Gastrocnemius medialis (tissue), 4 donors: ENCODE data around the gene WDR64. TPM values are rescaled to one million over a fixed set of nuclear protein-coding genes. Genes with fewer than 3 reads are reported as not detected.

Experiments used
- ATAC-seq, 2 donors: fragments of 150-250 bp; one replicate each; pipeline ENCODE4 v1.9.1; 2016
- DNase-seq, 2 donors: peaks; one replicate each; pipeline ENCODE4 v3.0.0-alpha.2; 2019
- H3K27ac ChIP-seq, 4 donors: fragments of 200-600 bp; sonication (generic); 1 replicate in 1 of 4; 2 replicates in 3 of 4; pipeline ENCODE4 v1.5.1; 2016 to 2018; ENCODE audit warnings: mild to moderate bottlenecking in 2 of 4, moderate library complexity in 1 of 4
- H3K27me3 ChIP-seq, 3 donors: fragments of 200-600 bp; sonication (generic) in 2 of 3; 1 replicate in 1 of 3; 2 replicates in 2 of 3; pipeline versions ENCODE4 v1.5.1 to v1.6.0; 2016 to 2019; ENCODE audit warnings: mild to moderate bottlenecking in 1 of 3, moderate library complexity in 1 of 3
- H3K36me3 ChIP-seq, 2 donors: fragments of 200-600 bp; sonication (generic) in 1 of 2; one replicate each; pipeline ENCODE4 v1.5.1; 2017 to 2018
- H3K4me1 ChIP-seq, 2 donors: fragments of 200-600 bp; sonication (generic) in 1 of 2; one replicate each; pipeline ENCODE4 v1.5.1; 2016 to 2017; ENCODE audit warnings: mild to moderate bottlenecking in 2 of 2
- H3K4me3 ChIP-seq, 4 donors: fragments of 200-600 bp; sonication (generic) in 3 of 4; 1 replicate in 1 of 4; 2 replicates in 3 of 4; pipeline ENCODE4 v1.5.1; 2016 to 2019; ENCODE audit warnings: mild to moderate bottlenecking in 2 of 4
- H3K9me3 ChIP-seq, 3 donors: fragments of 200-600 bp; sonication (generic) in 2 of 3; 1 replicate in 1 of 3; 2 replicates in 2 of 3; pipeline ENCODE4 v1.5.1; 2016 to 2019
- CTCF ChIP-seq, 5 experiments: fragments of 450-650 bp in 3 of 5; fragments of 200-600 bp in 2 of 5; sonication (generic) in 2 of 5; IDR thresholded peaks in 4 of 5; conservative IDR thresholded peaks in 1 of 5; 1 replicate in 4 of 5; 2 replicates in 1 of 5; pipeline ENCODE4 v1.5.1; 2016 to 2019; ENCODE audit warnings: antibody characterized with exemption in 5 of 5, mild to moderate bottlenecking in 3 of 5, moderate library complexity in 3 of 5
- POLR2A ChIP-seq, 2 donors: fragments of 450-650 bp; IDR thresholded peaks; one replicate each; pipeline ENCODE4 v1.6.1; 2017; ENCODE audit warnings: antibody characterized with exemption in 2 of 2, mild to moderate bottlenecking in 2 of 2, moderate library complexity in 2 of 2
- in situ Hi-C, 4 donors: fragments of 200-750 bp; cut with MboI; loops; one replicate each; pipeline versions ENCODE4 v1.15.0 to v1.8.0; 2017; ENCODE audit warnings: low sequenced_read_pairs in 4 of 4
- intact Hi-C: fragments of 100-400 bp; cut with DNase I; formaldehyde crosslinking; loops from one replicate; pipeline ENCODE4 v1.15.1; 2023; ENCODE audit warnings: low total_unique reads
- total RNA-seq, 4 donors: library from RNA; depleted of rRNA; stranded (reverse); fragments of >200 nt; gene quantifications; one replicate each; pipeline versions ENCODE4 v1.1.0 to v1.2.3, GENCODE V29; 2016

Gene WDR64
- total RNA-seq, 4 donors from 2014 or later, result 0.22 TPM; not detected in 3

GRCh38 chr1:241615043-241615974 lies 36.8 kb upstream of the WDR64 start:
- in situ Hi-C loops (loop anchor here (10.0 to 25.0 kb wide), 3 partner anchors 222 to 397 kb away; partner anchors contain the start of genes EXO1 (in 2 of the 4) and MAP1LC3C (in 1 of the 4)), intact Hi-C loops (loop anchor here (10.0 kb wide), 1 partner anchor 379 kb away; the partner anchor contains the start of gene MAP1LC3C)
- no peak overlapping the region for H3K4me3 ChIP-seq
- no peak for TF ChIP-seq POLR2A (IDR thresholded peaks at IDR 0.05)
- TF ChIP-seq CTCF (IDR thresholded peaks at IDR 0.05 in 4 of 5, conservative IDR thresholded peaks at IDR 0.05 in 1 of 5), result no peak
- H3K27me3 ChIP-seq, result no peaks in the 10 kb centered on the region
- no peaks in the 10 kb centered on the region for H3K4me1 ChIP-seq
- no peak overlapping the region for H3K27ac ChIP-seq
- no peak for DNase-seq
- ATAC-seq, result no peak
- no peaks in the 10 kb centered on the region for H3K9me3 ChIP-seq
- no peaks in the 10 kb centered on the region for H3K36me3 ChIP-seq

GRCh38 chr1:241617426-241617825 lies 34.7 kb upstream of the WDR64 start:
- in situ Hi-C loops (loop anchor here (10.0 to 25.0 kb wide), 3 partner anchors 220 to 395 kb away; partner anchors contain the start of genes EXO1 (in 2 of the 4) and MAP1LC3C (in 1 of the 4)), intact Hi-C loops (loop anchor here (10.0 kb wide), 1 partner anchor 377 kb away; the partner anchor contains the start of gene MAP1LC3C)
- Histone ChIP-seq H3K36me3 (no peaks in the 10 kb centered on the region), H3K9me3 (no peaks in the 10 kb centered on the region), H3K27me3 (no peaks in the 10 kb centered on the region), H3K4me3 (no peak overlapping the region), H3K27ac (no peak overlapping the region), H3K4me1 (no peaks in the 10 kb centered on the region)
- TF ChIP-seq CTCF (IDR thresholded peaks at IDR 0.05 in 4 of 5, conservative IDR thresholded peaks at IDR 0.05 in 1 of 5) (no peak), POLR2A (IDR thresholded peaks at IDR 0.05) (no peak)
- DNase-seq, result no peak
- no peak for ATAC-seq

GRCh38 chr1:241622669-241623068 lies 29.4 kb upstream of the WDR64 start:
- Histone ChIP-seq H3K4me1 (peaks cover under 1 to 1% of the 10 kb centered on the region in 2 donors), H3K36me3 (no peaks in the 10 kb centered on the region), H3K4me3 (no peak overlapping the region), H3K27me3 (no peaks in the 10 kb centered on the region), H3K27ac (no peak overlapping the region), H3K9me3 (no peaks in the 10 kb centered on the region)
- in situ Hi-C loops, result loop anchor here in 3 of 4 donors (10.0 to 25.0 kb wide), 3 partner anchors 98 to 390 kb away; partner anchors contain the start of gene EXO1 (in 2 of the 3)
- DNase-seq (no peak), ATAC-seq (no peak)
- intact Hi-C loops, result loop anchor here (10.0 kb wide), 1 partner anchor 1702 kb away; no protein-coding TSS in a partner anchor
- TF ChIP-seq POLR2A (IDR thresholded peaks at IDR 0.05) (no peak), CTCF (IDR thresholded peaks at IDR 0.05 in 4 of 5, conservative IDR thresholded peaks at IDR 0.05 in 1 of 5) (no peak)

GRCh38 chr1:241624935-241625334 lies 27.1 kb upstream of the WDR64 start:
- no peak for TF ChIP-seq POLR2A (IDR thresholded peaks at IDR 0.05)
- TF ChIP-seq CTCF (IDR thresholded peaks at IDR 0.05 in 4 of 5, conservative IDR thresholded peaks at IDR 0.05 in 1 of 5), result no peak
- DNase-seq (no peak), ATAC-seq (no peak)
- Histone ChIP-seq H3K36me3 (no peaks in the 10 kb centered on the region), H3K27me3 (no peaks in the 10 kb centered on the region), H3K27ac (no peak overlapping the region), H3K9me3 (no peaks in the 10 kb centered on the region), H3K4me1 (peaks cover 5% of the 10 kb centered on the region in 2 donors), H3K4me3 (no peak overlapping the region)
- in situ Hi-C loops, result loop anchor here (5.0 to 25.0 kb wide), 4 partner anchors 93 to 387 kb away; partner anchors contain the start of genes EXO1 (in 4 of the 4) and KMO (in 1 of the 4)
- intact Hi-C loops, result loop anchor here (10.0 kb wide), 1 partner anchor 1700 kb away; no protein-coding TSS in a partner anchor
